PC-9 (cell line): Measurements from ENCODE around the gene CERS3. TPM values are rescaled to one million over a fixed set of nuclear protein-coding genes. Genes with fewer than 3 reads are reported as not detected.

Experiments
- BruUV-seq: library from RNA; stranded (reverse); fragments of 400-500 nt; replicated peaks from 2 replicates; lab custom pipeline; 2021; lab: Mats Ljungman, UMichigan
- CTCF ChIA-PET: fragments of 300-600 bp; sonication (Branson Sonifier 250); formaldehyde crosslinking; loops from one replicate; lab custom pipeline; 2022; ENCODE audit warnings: antibody characterized with exemption; lab: Charles Lee
- POLR2A ChIA-PET: fragments of 300-600 bp; sonication (Branson Sonifier 250); formaldehyde crosslinking; loops from one replicate; lab custom pipeline; 2022; ENCODE audit warnings: antibody characterized with exemption; ENCODE audit not compliant: unreplicated experiment; lab: Charles Lee
- DNase-seq, 2 experiments: peaks; one replicate each; pipeline versions ENCODE4 v3.0.0 to v3.0.0-alpha.2; 2015 to 2022; ENCODE audit warnings: mixed read lengths in 1 of 2
- H2AFZ ChIP-seq: fragments of 200-600 bp; sonication (generic); 2 replicates; pipeline ENCODE4 v1.8.1; 2017; ENCODE audit warnings: antibody characterized with exemption
- H3F3A ChIP-seq: fragments of 200-600 bp; sonication (generic); 2 replicates; pipeline ENCODE4 v1.8.1; 2017; ENCODE audit warnings: antibody characterized with exemption, mild to moderate bottlenecking, low read depth; ENCODE audit not compliant: insufficient read depth
- H3K27ac ChIP-seq: fragments of 200-600 bp; sonication (generic); 2 replicates; pipeline ENCODE4 v1.6.1; 2016; ENCODE audit warnings: mixed run types
- H3K27me3 ChIP-seq: fragments of 200-600 bp; sonication (generic); 2 replicates; pipeline ENCODE4 v1.6.1; 2016; ENCODE audit warnings: low read depth, mixed run types; ENCODE audit not compliant: insufficient read depth
- H3K36me3 ChIP-seq: fragments of 200-600 bp; sonication (generic); 2 replicates; pipeline ENCODE4 v1.6.1; 2016; ENCODE audit warnings: low read depth, mixed run types
- H3K4me1 ChIP-seq: fragments of 200-600 bp; sonication (generic); replicated peaks from 2 replicates; pipeline ENCODE4 v1.6.1; 2016; ENCODE audit warnings: mixed run types; ENCODE audit not compliant: insufficient read depth
- H3K4me2 ChIP-seq: fragments of 200-600 bp; sonication (generic); 2 replicates; pipeline ENCODE4 v1.6.1; 2017; ENCODE audit warnings: mixed run types
- H3K4me3 ChIP-seq: fragments of 200-600 bp; sonication (generic); 2 replicates; pipeline ENCODE4 v1.6.1; 2016; ENCODE audit warnings: mixed run types
- H3K79me2 ChIP-seq: fragments of 200-600 bp; sonication (generic); 2 replicates; pipeline ENCODE4 v1.6.1; 2017; ENCODE audit warnings: low read depth, mixed run types
- H3K9me2 ChIP-seq: fragments of 200-600 bp; sonication (generic); 2 replicates; pipeline ENCODE4 v1.8.1; 2017; ENCODE audit warnings: mild to moderate bottlenecking; ENCODE audit not compliant: insufficient read depth
- H3K9me3 ChIP-seq: fragments of 200-600 bp; sonication (generic); 2 replicates; pipeline ENCODE4 v1.8.1; 2016; ENCODE audit warnings: low read depth; ENCODE audit not compliant: insufficient read depth
- H4K20me1 ChIP-seq: fragments of 200-600 bp; sonication (generic); 2 replicates; pipeline ENCODE4 v1.8.1; 2017; ENCODE audit not compliant: insufficient read depth
- EZH2 ChIP-seq: fragments of 200-600 bp; sonication (generic); IDR thresholded peaks from 2 replicates; pipeline ENCODE4 v1.8.0; 2017; ENCODE audit warnings: antibody characterized with exemption, low read depth
- intact Hi-C: fragments of 100-400 bp; cut with micrococcal nuclease; formaldehyde crosslinking; loops from one replicate; pipeline ENCODE4 v1.10.0; 2022; ENCODE audit not compliant: unreplicated experiment
- total RNA-seq: library from RNA; stranded (reverse); gene quantifications from 2 replicates; pipeline ENCODE4 v1.2.3, GENCODE V29; 2021
- TF ChIP-seq, protein P1 (sequence below): fragments of 200-600 bp; sonication (generic); conservative IDR thresholded peaks from 2 replicates; pipeline ENCODE4 v1.6.1; 2017; ENCODE audit warnings: mixed run types, antibody characterized with exemption, mild to moderate bottlenecking, moderate library complexity

CERS3 gene
- total RNA-seq, 1 experiment from 2014 or later = not detected

DNA sequence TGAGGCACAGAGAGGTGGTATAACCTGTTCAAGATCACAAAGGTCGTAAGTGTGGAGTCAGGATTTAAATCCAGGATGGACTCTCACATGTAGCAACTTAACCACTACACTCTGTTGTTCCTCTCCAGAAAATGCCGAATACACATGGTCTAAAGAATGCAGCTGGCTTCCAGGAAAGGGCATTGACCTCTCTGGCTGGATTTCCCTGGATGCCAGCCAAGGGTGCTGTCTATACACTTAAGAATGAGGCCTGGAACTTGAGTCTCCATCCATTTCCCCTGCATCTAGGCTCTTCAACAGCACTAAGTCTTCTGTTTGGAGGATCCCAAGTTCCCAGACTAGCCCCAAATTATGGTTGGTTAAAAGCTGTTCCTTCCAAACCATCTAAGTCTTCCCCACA is 60.5 kb downstream of the CERS3 start:
- no peaks in the 10 kb centered on the region for H3K9me2 ChIP-seq
- H3K4me1 ChIP-seq = no peaks in the 10 kb centered on the region
- H4K20me1 ChIP-seq = no peaks in the 10 kb centered on the region
- H3K79me2 ChIP-seq = no peaks in the 10 kb centered on the region
- no peak for DNase-seq
- H3K4me3 ChIP-seq = no peak overlapping the region
- CTCF ChIA-PET = no interaction called here
- no peak overlapping the region for H2AFZ ChIP-seq
- TF ChIP-seq, protein P1, sequence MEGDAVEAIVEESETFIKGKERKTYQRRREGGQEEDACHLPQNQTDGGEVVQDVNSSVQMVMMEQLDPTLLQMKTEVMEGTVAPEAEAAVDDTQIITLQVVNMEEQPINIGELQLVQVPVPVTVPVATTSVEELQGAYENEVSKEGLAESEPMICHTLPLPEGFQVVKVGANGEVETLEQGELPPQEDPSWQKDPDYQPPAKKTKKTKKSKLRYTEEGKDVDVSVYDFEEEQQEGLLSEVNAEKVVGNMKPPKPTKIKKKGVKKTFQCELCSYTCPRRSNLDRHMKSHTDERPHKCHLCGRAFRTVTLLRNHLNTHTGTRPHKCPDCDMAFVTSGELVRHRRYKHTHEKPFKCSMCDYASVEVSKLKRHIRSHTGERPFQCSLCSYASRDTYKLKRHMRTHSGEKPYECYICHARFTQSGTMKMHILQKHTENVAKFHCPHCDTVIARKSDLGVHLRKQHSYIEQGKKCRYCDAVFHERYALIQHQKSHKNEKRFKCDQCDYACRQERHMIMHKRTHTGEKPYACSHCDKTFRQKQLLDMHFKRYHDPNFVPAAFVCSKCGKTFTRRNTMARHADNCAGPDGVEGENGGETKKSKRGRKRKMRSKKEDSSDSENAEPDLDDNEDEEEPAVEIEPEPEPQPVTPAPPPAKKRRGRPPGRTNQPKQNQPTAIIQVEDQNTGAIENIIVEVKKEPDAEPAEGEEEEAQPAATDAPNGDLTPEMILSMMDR = no peak
- no peak for TF ChIP-seq EZH2
- H3K27ac ChIP-seq = no peak overlapping the region
- peaks cover 17% of the 10 kb centered on the region; the same call in 1 of the 2 replicates for H3K27me3 ChIP-seq
- H3K9me3 ChIP-seq = no peaks in the 10 kb centered on the region
- no peaks in the 10 kb centered on the region for H3F3A ChIP-seq
- BruUV-seq = no TSS peak
- POLR2A ChIA-PET = no interaction called here
- no peaks in the 10 kb centered on the region for H3K36me3 ChIP-seq
- H3K4me2 ChIP-seq = no peak overlapping the region
- intact Hi-C loops = no loop called here

DNA sequence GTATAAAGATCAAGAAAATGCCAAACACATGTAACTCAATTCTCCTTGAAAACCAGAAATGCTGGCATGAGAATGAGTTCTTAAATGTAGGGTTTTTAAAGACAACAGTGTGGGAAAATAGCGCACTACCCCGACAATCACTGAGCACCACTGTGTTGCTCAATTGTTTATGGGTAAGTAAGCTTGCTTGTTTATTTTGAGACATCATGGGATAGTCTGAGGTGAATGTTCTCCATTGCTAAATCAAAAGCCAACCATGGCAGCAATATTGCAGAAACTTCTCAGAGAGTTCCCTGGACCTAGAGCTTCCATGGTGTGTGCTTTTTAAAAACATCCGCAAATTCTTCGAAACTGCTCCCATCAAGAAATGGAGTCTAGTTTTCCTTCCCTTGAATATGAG is 62.7 kb downstream of the CERS3 start:
- TF ChIP-seq, protein P1 = no peak
- no peak for TF ChIP-seq EZH2

DNA sequence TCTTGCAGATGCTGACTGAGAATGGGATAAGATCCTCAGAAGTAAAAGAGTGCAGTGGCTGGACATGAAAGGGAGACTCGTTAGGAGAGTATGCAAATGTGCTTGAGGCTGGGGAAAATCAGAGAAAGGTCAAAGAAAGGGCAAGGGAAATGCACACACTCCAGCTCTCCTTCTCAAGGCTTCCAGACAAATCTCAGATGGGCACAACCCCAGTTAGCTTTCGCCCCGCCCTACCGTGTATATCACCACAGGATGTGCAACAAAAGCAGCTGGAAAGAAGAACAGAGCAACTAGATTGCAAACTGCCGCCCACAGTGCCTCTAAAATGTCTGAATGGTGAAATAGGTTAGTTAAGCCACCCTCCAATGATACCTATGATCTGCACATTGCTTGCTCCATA is 63.9 kb downstream of the CERS3 start:
- TF ChIP-seq, protein P1 = no peak
- no peak for TF ChIP-seq EZH2
- Histone ChIP-seq H4K20me1 (no peaks in the 10 kb centered on the region), H3K27ac (no peak overlapping the region), H3K9me3 (no peaks in the 10 kb centered on the region), H2AFZ (no peak overlapping the region), H3K4me1 (no peaks in the 10 kb centered on the region), H3K79me2 (no peaks in the 10 kb centered on the region), H3F3A (no peaks in the 10 kb centered on the region), H3K9me2 (no peaks in the 10 kb centered on the region), H3K27me3 (no peaks in the 10 kb centered on the region), H3K36me3 (no peaks in the 10 kb centered on the region), H3K4me3 (no peak overlapping the region), H3K4me2 (no peak overlapping the region)
- intact Hi-C loops = no loop called here
- ChIA-PET CTCF (no interaction called here), POLR2A (no interaction called here)
- no peak for DNase-seq
- no TSS peak for BruUV-seq

More for the DNA sequence above, 62.7 kb downstream of the CERS3 start:
- no peak for DNase-seq
- Histone ChIP-seq H3K9me2 (no peaks in the 10 kb centered on the region), H3K36me3 (no peaks in the 10 kb centered on the region), H4K20me1 (no peaks in the 10 kb centered on the region), H3K4me3 (no peak overlapping the region), H2AFZ (no peak overlapping the region), H3F3A (no peaks in the 10 kb centered on the region), H3K9me3 (no peaks in the 10 kb centered on the region), H3K27me3 (0 out of 2 replicates have a peak, but pooled peaks cover 4% of the 10 kb centered on the region), H3K27ac (no peak overlapping the region), H3K79me2 (no peaks in the 10 kb centered on the region), H3K4me1 (no peaks in the 10 kb centered on the region), H3K4me2 (no peak overlapping the region)
- POLR2A ChIA-PET = no interaction called here
- intact Hi-C loops = no loop called here
- CTCF ChIA-PET = no interaction called here
- BruUV-seq = no TSS peak
